GM12865 (cell line): ENCODE results near the gene LRRN2.
"Not testable (repeated sequence)": the region's sequence is repeated elsewhere in the genome, so short reads cannot be mapped to it uniquely, and the experiment has no call there.

Source experiments
- DNase-seq: peaks from one replicate; pipeline ENCODE4 v3.0.0; 2010; ENCODE audit warnings: low read depth
- H3K4me3 ChIP-seq: 2 replicates; pipeline ENCODE4 v1.5.1; 2011; ENCODE audit warnings: mild to moderate bottlenecking, low read depth, low read length, control low read depth
- CTCF ChIP-seq: IDR thresholded peaks from 2 replicates; pipeline ENCODE4 v1.5.1; 2011; ENCODE audit warnings: low read length, control low read depth, low read depth, inconsistent platforms; ENCODE audit not compliant: insufficient read depth; ENCODE audit errors: missing control alignments

LRRN2 gene

GRCh38 chr1:204730826-204731459 lies 45.4 kb upstream of the LRRN2 start:
- no peak for TF ChIP-seq CTCF
- H3K4me3 ChIP-seq: no peak overlapping the region
- no peak for DNase-seq

- no peak for DNase-seq
- no peak overlapping the region for H3K4me3 ChIP-seq
- no peak for TF ChIP-seq CTCF
Measured at GRCh38 chr1:204729516-204729915, 44.0 kb upstream of the LRRN2 start.

GRCh38 chr1:204728456-204728855 lies 42.9 kb upstream of the LRRN2 start:
- no peak overlapping the region for H3K4me3 ChIP-seq
- no peak for DNase-seq

GRCh38 chr1:204728045-204728444 lies 42.5 kb upstream of the LRRN2 start:
- H3K4me3 ChIP-seq: no peak overlapping the region
- TF ChIP-seq CTCF: no peak
- no peak for DNase-seq

More at GRCh38 chr1:204728456-204728855, 42.9 kb upstream of the LRRN2 start:
- no peak for TF ChIP-seq CTCF

GRCh38 chr1:204727438-204727837 lies 41.9 kb upstream of the LRRN2 start:
- not testable (repeated sequence) for H3K4me3 ChIP-seq, DNase-seq

- H3K4me3 ChIP-seq: no peak overlapping the region
- DNase-seq: peak; percentile 37
- no peak for TF ChIP-seq CTCF
Measured at GRCh38 chr1:204726478-204726877, 40.9 kb upstream of the LRRN2 start.

- TF ChIP-seq CTCF: no peak
- no peak for DNase-seq
- H3K4me3 ChIP-seq: no peak overlapping the region
Measured at GRCh38 chr1:204725821-204726448, 40.4 kb upstream of the LRRN2 start.
